K562 (cell line): ENCODE data around the gene MTTP. TPM values are rescaled to one million over a fixed set of nuclear protein-coding genes. Genes with fewer than 3 reads are reported as not detected.
A peak's percentile ranks its signal among the peaks of the same experiment; 100 is the strongest.

Experiments
- ATAC-seq: fragments of 200-7000 bp; cut with Tn5 transposase; 3 replicates; pipeline ENCODE4 v1.9.1; 2020; ENCODE audit warnings: moderate library complexity
- BruUV-seq: library from RNA; stranded (reverse); fragments of 400-500 nt; replicated peaks from 2 replicates; lab custom pipeline; 2021; lab: Mats Ljungman, UMichigan
- CTCF ChIA-PET: fragments of 300-600 bp; formaldehyde crosslinking; extraction: SDS; loops from one replicate; lab custom pipeline; 2021; ENCODE audit warnings: low intra/inter-chr PET ratio; lab: Yijun Ruan, JAX
- POLR2A ChIA-PET: fragments of 300-600, 350-650 bp; sonication (Branson Sonifier 250); formaldehyde crosslinking; extraction: SDS; loops from one replicate; lab custom pipeline; 2021; ENCODE audit warnings: antibody characterized with exemption, inconsistent platforms; lab: Yijun Ruan, JAX
- DNase-seq, 4 experiments: peaks; one replicate each; pipeline versions ENCODE4 v3.0.0 to v3.0.0-alpha.2; 2011 to 2018; ENCODE audit warnings: low spot score in 3 of 4, mixed read lengths in 3 of 4; ENCODE audit errors: extremely low read depth in 1 of 4
- FAIRE-seq: peaks from 2 replicates; lab custom pipeline; 2011; peaks lifted over from hg19 to GRCh38; lab: Jason Lieb, UNC
- H2AFZ ChIP-seq: 2 replicates; pipeline ENCODE4 v1.6.0; 2011; ENCODE audit warnings: low read depth, low read length, control low read depth, inconsistent platforms
- H3K27ac ChIP-seq: fragments of 200-600 bp; 3 replicates; pipeline ENCODE4 v1.8.0; 2011; ENCODE audit warnings: low read depth, mild to moderate bottlenecking, control low read depth, inconsistent platforms, low read length, moderate library complexity, mixed read lengths; ENCODE audit errors: extremely low read depth
- H3K27me3 ChIP-seq, 2 experiments: fragments of 300-600 bp in 1 of 2; 2 replicates in 1 of 2; 3 replicates in 1 of 2; pipeline versions ENCODE4 v1.6.0 to v1.8.0; 2011; ENCODE audit warnings: inconsistent platforms in 2 of 2, low read length in 2 of 2, mild to moderate bottlenecking in 1 of 2, mixed read lengths in 1 of 2, moderate library complexity in 1 of 2; ENCODE audit not compliant: control insufficient read depth in 2 of 2, insufficient read depth in 2 of 2
- H3K36me3 ChIP-seq: fragments of 300-600 bp; 3 replicates; pipeline ENCODE4 v1.8.0; 2011; ENCODE audit warnings: mild to moderate bottlenecking, low read length, inconsistent platforms; ENCODE audit not compliant: control insufficient read depth, insufficient read depth
- H3K4me1 ChIP-seq, 2 experiments: fragments of 200-600 bp in 1 of 2; replicated peaks in 1 of 2; 2 replicates in 1 of 2; 3 replicates in 1 of 2; pipeline versions ENCODE4 v1.5.1 to v1.8.0; 2011; ENCODE audit warnings: inconsistent platforms in 2 of 2, low read length in 2 of 2, mild to moderate bottlenecking in 1 of 2, mixed read lengths in 1 of 2, moderate library complexity in 1 of 2; ENCODE audit not compliant: control insufficient read depth in 2 of 2, insufficient read depth in 2 of 2
- H3K4me2 ChIP-seq: 2 replicates; pipeline ENCODE4 v1.6.1; 2011; ENCODE audit warnings: low read length, control low read depth, inconsistent platforms, mixed read lengths; ENCODE audit not compliant: insufficient read depth
- H3K4me3 ChIP-seq: fragments of 200-600 bp; sonication (generic), shearing (Covaris generic); 2 replicates; pipeline ENCODE4 v1.5.1; 2016; ENCODE audit warnings: control low read depth, inconsistent platforms
- H3K79me2 ChIP-seq: fragments of 200-600 bp; 3 replicates; pipeline ENCODE4 v1.8.0; 2011; ENCODE audit warnings: low read length, inconsistent platforms; ENCODE audit not compliant: control insufficient read depth, insufficient read depth
- H3K9ac ChIP-seq, 2 experiments: 2 replicates each; pipeline versions ENCODE4 v1.6.0 to v1.6.1; 2011; ENCODE audit warnings: low read depth in 2 of 2, low read length in 2 of 2, control low read depth in 1 of 2, inconsistent platforms in 1 of 2, mild to moderate bottlenecking in 1 of 2, mixed read lengths in 1 of 2; ENCODE audit not compliant: insufficient read depth in 1 of 2
- H3K9me1 ChIP-seq: one replicate; pipeline ENCODE4 v1.6.0; 2011; ENCODE audit warnings: inconsistent platforms, mild to moderate bottlenecking, low read length, moderate library complexity; ENCODE audit not compliant: control insufficient read depth, insufficient read depth
- H3K9me3 ChIP-seq: replicated peaks from 2 replicates; pipeline ENCODE4 v1.5.1; 2011; ENCODE audit warnings: low read depth, low read length, inconsistent platforms; ENCODE audit not compliant: control insufficient read depth, insufficient read depth
- H4K20me1 ChIP-seq: replicated peaks from 2 replicates; pipeline ENCODE4 v1.6.1; 2011; ENCODE audit warnings: low read length, inconsistent platforms, mixed read lengths; ENCODE audit not compliant: control insufficient read depth, insufficient read depth
- FOSL1 ChIP-seq: fragments of 200-800 bp; sonication (Bioruptor generic); conservative IDR thresholded peaks from 2 replicates; pipeline ENCODE4 v1.6.1; 2016; ENCODE audit warnings: missing genetic modification characterization, missing compliant biosample characterization
- PBX2 ChIP-seq, 2 experiments: IDR thresholded peaks in 1 of 2; conservative IDR thresholded peaks in 1 of 2; 2 replicates each; pipeline ENCODE4 v1.6.1; 2016; ENCODE audit warnings: low read depth in 2 of 2, mild to moderate bottlenecking in 1 of 2, missing compliant biosample characterization in 1 of 2, missing genetic modification characterization in 1 of 2, moderate library complexity in 1 of 2
- RB1 ChIP-seq: fragments of 450-650 bp; IDR thresholded peaks from 2 replicates; pipeline ENCODE4 v1.6.1; 2017; ENCODE audit warnings: low read depth, mild to moderate bottlenecking
- U2AF2 ChIP-seq: fragments of 200-400 bp; formaldehyde crosslinking; optimal IDR thresholded peaks from 2 replicates; pipeline ENCODE3; 2017; ENCODE audit warnings: low read depth, mild to moderate bottlenecking, low read length
- ZBTB9 ChIP-seq: fragments of 450-650 bp; formaldehyde crosslinking; IDR thresholded peaks from 2 replicates; pipeline ENCODE4 v1.4.0; 2020; ENCODE audit warnings: mild to moderate bottlenecking, moderate library complexity
- ZNF77 ChIP-seq: fragments of 250-450 bp; sonication (Bioruptor Pico); IDR thresholded peaks from 2 replicates; pipeline ENCODE4 v1.5.0; 2020
- WGBS: fragments of 100-300 bp; shearing (Covaris generic); methylation state at CpG from one replicate; pipeline ENCODE4 v1.1.6; 2016; ENCODE audit warnings: low coverage, mixed read lengths; ENCODE audit not compliant: insufficient coverage; ENCODE audit errors: missing lambda C conversion rate; 5-methylcytosine and 5-hydroxymethylcytosine counted together
- in situ Hi-C: fragments of 300-500 bp; cut with MboI; formaldehyde crosslinking; loops from 4 replicates; pipeline ENCODE4 v1.15.0; 2018; ENCODE audit warnings: inconsistent platforms, mixed read lengths
- intact Hi-C: fragments of 100-400 bp; cut with micrococcal nuclease; formaldehyde crosslinking; loops from 2 replicates; pipeline ENCODE4 v1.14.2; 2022
- polyA plus RNA-seq, 8 experiments: library from polyadenylated mRNA; depleted of rRNA in 4 of 8; stranded (reverse) in 5 of 8; unstranded in 3 of 8; fragments of >200 nt; fragmentation: Nextera tagmentation in 2 of 8; fragmentation: Illumina TruSeq in 1 of 8; extraction: Ambion mirVana in 2 of 8; extraction: Trizol in 1 of 8; gene quantifications; 2 replicates each; pipeline versions ENCODE4 v1.2.1 to v1.2.3, GENCODE V29; 2011 to 2014; ENCODE audit warnings: inconsistent platforms in 1 of 8, missing spikeins in 1 of 8
- total RNA-seq, 7 experiments: library from RNA; depleted of rRNA in 6 of 7; stranded (reverse); fragments of >200 nt in 6 of 7; fragmentation: Illumina TruSeq in 2 of 7; extraction: Trizol in 2 of 7; gene quantifications; 2 replicates each; pipeline versions ENCODE4 v1.2.1 to v1.2.3, GENCODE V29; 2011 to 2021; ENCODE audit warnings: low replicate concordance in 1 of 7

The MTTP gene
- total and polyA plus RNA-seq, 9 of the 15 experiments (the other 6 are each of a cell fraction or from before 2014, with no cell fraction given) = 0.01 to 0.29 (median 0.04) TPM; not detected in 2

- ATAC-seq (no peak), DNase-seq (no peak), FAIRE-seq (no peak)
- POLR2A ChIA-PET = no interaction called here
- Histone ChIP-seq H3K9me3 (no peaks in the 10 kb centered on the region), H2AFZ (no peak overlapping the region), H3K9ac (no peak overlapping the region), H3K4me3 (no peak overlapping the region), H3K9me1 (no peaks in the 10 kb centered on the region), H3K27me3 (no peaks in the 10 kb centered on the region), H4K20me1 (no peaks in the 10 kb centered on the region), H3K79me2 (no peaks in the 10 kb centered on the region), H3K27ac (no peak overlapping the region), H3K36me3 (no peaks in the 10 kb centered on the region), H3K4me1 (no peaks in the 10 kb centered on the region), H3K4me2 (no peak overlapping the region)
- intact Hi-C loops (no loop called here), in situ Hi-C loops (no loop called here)
- TF ChIP-seq PBX2 (CRISPR knock-in tag; IDR thresholded peaks at IDR 0.05; ENCODE audit: low read depth) (no peak), PBX2 (tag; conservative IDR thresholded peaks at IDR 0.05; ENCODE audit: low read depth) (no peak), ZBTB9 (CRISPR knock-in tag) (no peak), FOSL1 (tag) (0 out of 2 replicates have a peak, but pooled peaks have one; percentile 20), U2AF2 (no peak), ZNF77 (CRISPR knock-in tag) (no peak), RB1 (no peak)
- 0% methylated on average over 3 of the region's 3 CpGs for WGBS
- no TSS peak for BruUV-seq
- CTCF ChIA-PET = no interaction called here
These were observed 61.0 kb downstream of the MTTP start for GRCh38 chr4:99635601-99636000.
